Stimulated activated CD4-positive, alpha-beta T cell treated with anti-CD3 and anti-CD28 coated beads, Interleukin-12 subunit alpha, Interleukin-12 subunit beta, amount 100 ng/mL, for 4 hours (primary cell): Measurements from ENCODE around the gene METTL1.
"Not testable (repeated sequence)": the region's sequence is repeated elsewhere in the genome, so short reads cannot be mapped to it uniquely, and the experiment has no call there.

Experiments
- DNase-seq: peaks from one replicate; pipeline ENCODE4 v3.0.0-alpha.2; 2020

Gene METTL1

GRCh38 chr12:57721846-57722608 is 49.9 kb downstream of the METTL1 start:
- DNase-seq = not testable (repeated sequence)

DNA sequence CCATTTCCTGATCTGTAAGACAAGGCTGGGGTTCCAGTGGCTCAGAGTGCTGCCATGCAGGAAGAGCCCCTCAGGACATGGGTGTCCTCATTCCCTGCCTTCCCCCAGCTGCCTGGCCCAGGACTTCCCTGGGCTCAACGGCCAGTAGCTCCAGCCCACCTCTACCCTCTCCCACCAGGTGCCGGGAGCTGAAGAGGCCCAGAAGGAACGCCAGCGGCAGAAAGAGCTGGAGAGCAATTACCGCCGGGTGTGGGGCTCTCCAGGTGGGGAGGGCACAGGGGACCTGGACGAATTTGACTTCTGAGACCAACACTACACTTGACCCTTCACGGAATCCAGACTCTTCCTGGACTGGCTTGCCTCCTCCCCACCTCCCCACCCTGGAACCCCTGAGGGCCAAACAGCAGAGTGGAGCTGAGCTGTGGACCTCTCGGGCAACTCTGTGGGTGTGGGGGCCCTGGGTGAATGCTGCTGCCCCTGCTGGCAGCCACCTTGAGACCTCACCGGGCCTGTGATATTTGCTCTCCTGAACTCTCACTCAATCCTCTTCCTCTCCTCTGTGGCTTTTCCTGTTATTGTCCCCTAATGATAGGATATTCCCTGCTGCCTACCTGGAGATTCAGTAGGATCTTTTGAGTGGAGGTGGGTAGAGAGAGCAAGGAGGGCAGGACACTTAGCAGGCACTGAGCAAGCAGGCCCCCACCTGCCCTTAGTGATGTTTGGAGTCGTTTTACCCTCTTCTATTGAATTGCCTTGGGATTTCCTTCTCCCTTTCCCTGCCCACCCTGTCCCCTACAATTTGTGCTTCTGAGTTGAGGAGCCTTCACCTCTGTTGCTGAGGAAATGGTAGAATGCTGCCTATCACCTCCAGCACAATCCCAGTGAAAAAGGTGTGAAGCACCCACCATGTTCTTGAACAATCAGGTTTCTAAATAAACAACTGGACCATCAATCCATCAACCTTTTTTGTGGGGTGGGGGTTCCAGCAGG is 51.0 kb downstream of the METTL1 start:
- no peak for DNase-seq

DNA sequence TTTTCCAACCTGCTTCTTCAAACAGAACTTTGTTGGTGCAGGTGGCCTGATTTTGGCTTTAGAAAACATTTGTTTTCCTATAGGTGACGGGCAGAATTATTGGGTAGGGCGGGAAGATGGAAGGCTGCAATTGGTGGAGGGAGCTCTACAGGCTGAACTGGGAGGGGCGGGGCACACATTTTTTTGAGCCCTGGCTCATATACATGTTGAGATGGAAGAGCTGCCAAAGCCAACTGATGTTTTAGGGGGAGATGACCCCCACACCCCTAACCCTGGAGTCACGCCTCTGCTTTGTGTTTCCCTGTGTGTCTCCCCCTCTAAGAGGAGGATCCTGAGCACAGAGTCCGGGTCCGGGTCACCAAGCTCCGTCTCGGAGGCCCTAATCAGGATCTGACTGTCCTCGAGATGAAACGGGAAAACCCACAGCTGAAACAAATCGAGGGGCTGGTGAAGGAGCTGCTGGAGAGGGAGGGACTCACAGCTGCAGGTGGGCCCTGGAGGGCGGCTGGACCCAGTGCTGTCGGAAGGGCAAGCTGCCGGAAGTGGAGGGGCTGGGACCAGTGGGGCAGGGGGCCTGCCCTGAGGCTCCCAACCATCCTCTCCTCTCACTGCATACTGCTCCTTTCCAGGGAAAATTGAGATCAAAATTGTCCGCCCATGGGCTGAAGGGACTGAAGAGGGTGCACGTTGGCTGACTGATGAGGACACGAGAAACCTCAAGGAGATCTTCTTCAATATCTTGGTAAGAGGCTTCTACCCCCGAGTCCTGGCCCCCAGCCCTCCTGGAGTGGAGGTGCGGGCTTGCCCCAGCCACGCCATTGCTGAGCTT is 51.9 kb downstream of the METTL1 start:
- DNase-seq = no peak

GRCh38 chr12:57718641-57719528 is 53.0 kb downstream of the METTL1 start:
- no peak for DNase-seq
